ENCODE measurements around the gene EFTUD2.

The EFTUD2 gene

GRCh38 chr17:44925731-44926697 lies 26.8 kb upstream of the EFTUD2 start:
- DNase-seq, result no peak

GRCh38 chr17:44924107-44924544 lies 24.9 kb upstream of the EFTUD2 start:
- no peak for DNase-seq

- DNase-seq, result no peak
Observed at GRCh38 chr17:44922746-44923470, 23.7 kb upstream of the EFTUD2 start.

DNA sequence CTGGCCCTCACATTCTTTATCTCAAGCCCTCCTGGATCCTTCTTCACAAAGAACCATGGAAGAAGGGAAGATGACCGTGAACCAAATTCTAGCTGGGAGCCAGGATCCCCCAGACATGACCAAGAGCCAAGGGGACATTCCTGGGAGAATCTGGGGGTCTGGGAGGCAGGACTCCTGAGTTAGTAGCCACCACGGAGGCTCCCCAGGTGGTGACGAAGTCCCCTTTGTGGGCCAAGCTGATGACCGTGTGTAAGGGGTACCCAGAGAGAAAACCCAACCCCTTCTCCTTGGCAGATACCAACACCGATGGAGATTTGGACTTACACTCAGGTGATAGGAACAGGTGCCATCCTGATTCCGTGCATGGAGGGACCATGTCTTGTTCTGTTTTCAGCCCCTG lies 22.9 kb upstream of the EFTUD2 start:
- no peak for DNase-seq

GRCh38 chr17:44921122-44921882 lies 22.1 kb upstream of the EFTUD2 start:
- DNase-seq, result no peak

- no peak for DNase-seq
Observed at GRCh38 chr17:44920565-44920940, 21.3 kb upstream of the EFTUD2 start.

GRCh38 chr17:44919885-44920564 lies 20.8 kb upstream of the EFTUD2 start:
- DNase-seq, result peak; percentile 64

DNA sequence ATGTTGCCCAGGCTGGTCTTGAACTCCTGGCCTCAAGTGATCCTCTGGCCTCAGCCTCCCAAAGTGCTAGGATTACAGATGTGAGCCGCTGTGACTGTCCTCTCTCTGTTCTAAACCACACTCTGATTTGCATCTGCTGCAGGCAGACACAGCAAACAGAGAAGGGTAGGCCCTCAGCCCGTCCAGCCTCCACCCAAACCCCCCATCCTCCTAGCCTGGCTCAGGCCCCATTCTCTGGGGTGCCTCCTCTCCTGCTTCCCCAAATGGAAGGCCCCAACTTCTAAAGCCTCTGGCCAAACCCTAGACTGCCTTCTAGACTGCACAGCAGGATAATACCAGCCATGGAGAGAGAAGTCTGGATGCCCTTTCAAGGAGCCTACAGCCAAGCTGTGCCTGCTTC lies 20.2 kb upstream of the EFTUD2 start:
- DNase-seq, result no peak

GRCh38 chr17:44918006-44918405 lies 18.8 kb upstream of the EFTUD2 start:
- no peak for DNase-seq

- DNase-seq, result no peak
Observed at GRCh38 chr17:44917456-44917855, 18.2 kb upstream of the EFTUD2 start.

DNA sequence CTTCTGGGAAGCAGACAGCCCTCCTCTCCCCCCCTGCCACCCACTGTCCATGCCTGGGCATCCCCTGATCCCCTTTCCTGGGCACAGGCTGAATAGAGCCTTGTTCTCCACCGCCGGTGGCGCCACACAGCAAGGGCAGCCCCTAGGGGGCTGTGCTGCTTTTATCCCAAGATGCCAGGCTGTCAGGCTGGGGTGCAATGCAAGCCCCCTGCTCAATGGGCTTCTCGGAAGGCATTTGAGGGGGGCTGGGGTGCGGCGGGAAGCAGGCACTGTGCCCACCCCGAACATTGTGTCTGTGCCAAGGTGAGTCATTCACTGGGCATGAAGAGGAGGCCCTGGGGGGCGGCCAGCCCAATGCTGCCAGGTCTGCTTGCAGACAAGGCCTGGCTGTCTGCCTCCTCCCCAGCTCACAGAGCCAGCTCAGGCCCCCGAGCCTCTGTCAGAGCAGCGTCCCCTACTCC lies 17.6 kb upstream of the EFTUD2 start:
- no peak for DNase-seq

GRCh38 chr17:44915862-44916780 lies 16.9 kb upstream of the EFTUD2 start:
- DNase-seq, result no peak

GRCh38 chr17:44915321-44915726 lies 16.1 kb upstream of the EFTUD2 start, which contains the start of gene GFAP:
Gene GFAP, minus strand, starts transcription at chr17:44915500. Its CDS starts 14 bp downstream, at chr17:44915486.
- DNase-seq, result no peak

- DNase-seq, result no peak
Observed at GRCh38 chr17:44914698-44915271, 15.5 kb upstream of the EFTUD2 start.

GRCh38 chr17:44914148-44914547 lies 14.9 kb upstream of the EFTUD2 start:
- no peak for DNase-seq

DNA sequence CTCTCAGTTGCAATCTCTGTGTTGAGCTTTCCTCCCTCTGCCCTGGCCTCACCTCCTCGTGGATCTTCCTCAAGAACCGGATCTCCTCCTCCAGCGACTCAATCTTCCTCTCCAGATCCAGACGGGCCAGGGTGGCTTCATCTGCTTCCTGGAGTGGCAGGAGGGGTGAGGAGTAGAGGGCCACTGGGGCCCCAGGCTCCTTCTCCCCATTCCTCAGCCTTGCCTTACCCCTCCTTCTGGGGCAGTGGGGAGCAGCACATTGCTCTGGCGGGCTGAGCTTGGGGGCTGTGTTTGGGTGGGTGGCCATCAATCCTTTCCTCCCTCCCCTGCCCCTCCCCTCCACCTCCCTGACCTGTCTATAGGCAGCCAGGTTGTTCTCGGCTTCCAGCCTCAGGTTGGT lies 14.4 kb upstream of the EFTUD2 start:
- DNase-seq, result no peak

DNA sequence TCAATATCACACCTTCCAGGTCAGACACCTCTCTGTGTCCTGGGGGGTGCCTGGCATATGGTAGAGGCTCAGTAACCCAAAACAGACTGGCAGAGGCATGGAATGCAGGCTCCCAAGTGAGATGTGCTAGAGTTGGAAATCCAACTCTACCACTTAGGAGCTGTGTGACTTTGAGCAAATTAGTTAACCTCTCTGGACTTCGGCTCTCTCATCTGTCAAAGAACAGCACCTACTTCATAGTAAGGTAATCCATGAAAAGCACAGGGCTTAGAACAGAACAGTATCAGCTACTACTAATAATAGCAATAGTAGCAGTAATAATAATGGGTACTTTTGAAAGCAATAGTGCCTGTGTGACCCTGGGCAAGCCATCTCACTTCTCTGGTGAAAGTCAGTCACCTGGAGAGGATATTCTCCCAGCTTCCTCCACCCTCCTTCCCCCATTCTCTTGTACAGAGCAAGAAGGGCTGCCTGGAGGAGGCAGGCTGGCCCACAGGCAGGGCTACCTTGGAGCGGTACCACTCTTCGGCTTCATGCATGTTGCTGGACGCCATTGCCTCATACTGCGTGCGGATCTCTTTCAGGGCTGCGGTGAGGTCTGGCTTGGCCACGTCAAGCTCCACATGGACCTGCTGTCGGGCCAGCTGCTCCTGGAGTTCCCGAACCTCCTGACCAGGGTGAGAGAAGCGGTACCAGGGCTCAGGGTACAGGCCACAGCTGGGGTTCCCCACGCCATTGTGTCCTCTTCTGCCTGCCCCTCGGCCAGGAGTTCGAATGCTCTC lies 13.7 kb upstream of the EFTUD2 start:
- DNase-seq, result no peak

GRCh38 chr17:44911133-44912001 lies 12.1 kb upstream of the EFTUD2 start:
- peak; percentile 60 for DNase-seq
